HEK293 (cell line): ENCODE measurements around the gene PPARGC1A.
A peak's percentile ranks its signal among the peaks of the same experiment; 100 is the strongest.

ENCODE experiments used
- ATF2 ChIP-seq: fragments of 450-650 bp; formaldehyde crosslinking; IDR thresholded peaks from 2 replicates; pipeline ENCODE4 v1.5.1; 2016; ENCODE audit warnings: missing biosample characterization, missing genetic modification characterization, low read depth
- BCL6B ChIP-seq: fragments of 450-650 bp; formaldehyde crosslinking; IDR thresholded peaks from 2 replicates; pipeline ENCODE4 v1.5.1; 2017; ENCODE audit warnings: missing biosample characterization, missing genetic modification characterization
- HOXC10 ChIP-seq: sonication (generic); formaldehyde crosslinking; IDR thresholded peaks from 2 replicates; pipeline ENCODE4 v1.8.1; 2023; ENCODE audit warnings: mild to moderate bottlenecking, missing genetic modification reagents
- KLF10 ChIP-seq: fragments of 450-650 bp; IDR thresholded peaks from 2 replicates; pipeline ENCODE4 v1.5.1; 2018; ENCODE audit warnings: missing biosample characterization, mild to moderate bottlenecking, missing genetic modification characterization
- KLF16 ChIP-seq: fragments of 450-650 bp; formaldehyde crosslinking; IDR thresholded peaks from 2 replicates; pipeline ENCODE4 v1.5.1; 2017; ENCODE audit warnings: missing biosample characterization, missing genetic modification characterization
- KLF9 ChIP-seq: fragments of 450-650 bp; formaldehyde crosslinking; IDR thresholded peaks from 2 replicates; pipeline ENCODE4 v1.5.1; 2016; ENCODE audit warnings: missing biosample characterization, missing genetic modification characterization, low read depth
- REPIN1 ChIP-seq: fragments of 450-650 bp; formaldehyde crosslinking; IDR thresholded peaks from 2 replicates; pipeline ENCODE4 v1.5.1; 2017; ENCODE audit warnings: missing biosample characterization, missing genetic modification characterization, low read depth
- SP7 ChIP-seq: fragments of 450-650 bp; formaldehyde crosslinking; IDR thresholded peaks from 2 replicates; pipeline ENCODE4 v1.5.1; 2016; ENCODE audit warnings: missing biosample characterization, missing genetic modification characterization
- YY1 ChIP-seq: fragments of 450-650 bp; formaldehyde crosslinking; IDR thresholded peaks from 2 replicates; pipeline ENCODE4 v1.5.1; 2018; ENCODE audit warnings: missing biosample characterization, missing genetic modification characterization
- ZBTB11 ChIP-seq: fragments of 450-650 bp; formaldehyde crosslinking; conservative IDR thresholded peaks from 2 replicates; pipeline ENCODE4 v1.5.1; 2016; ENCODE audit warnings: low read depth, missing biosample characterization, missing genetic modification characterization
- ZBTB21 ChIP-seq: fragments of 450-650 bp; formaldehyde crosslinking; IDR thresholded peaks from 2 replicates; pipeline ENCODE4 v1.5.1; 2017; ENCODE audit warnings: missing biosample characterization, missing genetic modification characterization
- ZFP41 ChIP-seq: fragments of 450-650 bp; formaldehyde crosslinking; IDR thresholded peaks from 2 replicates; pipeline ENCODE4 v1.5.1; 2016; ENCODE audit warnings: missing biosample characterization, missing genetic modification characterization, borderline replicate concordance
- ZNF10 ChIP-seq: fragments of 450-650 bp; formaldehyde crosslinking; IDR thresholded peaks from 2 replicates; pipeline ENCODE4 v1.5.1; 2017; ENCODE audit warnings: missing biosample characterization, missing genetic modification characterization
- ZNF211 ChIP-seq: fragments of 450-650 bp; formaldehyde crosslinking; IDR thresholded peaks from 2 replicates; pipeline ENCODE4 v1.5.1; 2016; ENCODE audit warnings: low read depth, missing biosample characterization, missing genetic modification characterization
- ZNF248 ChIP-seq: fragments of 450-650 bp; formaldehyde crosslinking; IDR thresholded peaks from 2 replicates; pipeline ENCODE4 v1.5.1; 2017; ENCODE audit warnings: missing biosample characterization, missing genetic modification characterization
- ZNF280C ChIP-seq: fragments of 450-650 bp; formaldehyde crosslinking; IDR thresholded peaks from 2 replicates; pipeline ENCODE4 v1.5.1; 2016; ENCODE audit warnings: missing biosample characterization, missing genetic modification characterization
- ZNF324 ChIP-seq: fragments of 450-650 bp; formaldehyde crosslinking; IDR thresholded peaks from 2 replicates; pipeline ENCODE4 v1.5.1; 2016; ENCODE audit warnings: missing biosample characterization, missing genetic modification characterization
- ZNF354C ChIP-seq: fragments of 450-650 bp; formaldehyde crosslinking; IDR thresholded peaks from 2 replicates; pipeline ENCODE4 v1.5.1; 2016; ENCODE audit warnings: missing biosample characterization, missing genetic modification characterization, low read depth, borderline replicate concordance
- ZNF549 ChIP-seq: fragments of 450-650 bp; IDR thresholded peaks from 2 replicates; pipeline ENCODE4 v1.5.1; 2018; ENCODE audit warnings: missing biosample characterization, missing genetic modification characterization, mild to moderate bottlenecking, inconsistent platforms, moderate library complexity
- ZNF560 ChIP-seq: fragments of 450-650 bp; formaldehyde crosslinking; IDR thresholded peaks from 2 replicates; pipeline ENCODE4 v1.5.1; 2017; ENCODE audit warnings: missing biosample characterization, missing genetic modification characterization, borderline replicate concordance
- ZNF624 ChIP-seq: fragments of 450-650 bp; formaldehyde crosslinking; IDR thresholded peaks from 2 replicates; pipeline ENCODE4 v1.5.1; 2017; ENCODE audit warnings: missing biosample characterization, missing genetic modification characterization
- ZNF785 ChIP-seq: fragments of 450-650 bp; formaldehyde crosslinking; IDR thresholded peaks from 2 replicates; pipeline ENCODE4 v1.5.1; 2016; ENCODE audit warnings: missing biosample characterization, missing genetic modification characterization
- ZSCAN30 ChIP-seq: fragments of 450-650 bp; IDR thresholded peaks from 2 replicates; pipeline ENCODE4 v1.5.1; 2018; ENCODE audit warnings: missing biosample characterization, mild to moderate bottlenecking, missing genetic modification characterization, moderate library complexity
- TF ChIP-seq, protein P1 (sequence below): fragments of 450-650 bp; formaldehyde crosslinking; IDR thresholded peaks from 2 replicates; pipeline ENCODE4 v1.5.1; 2016; ENCODE audit warnings: missing biosample characterization, missing genetic modification characterization
- TF ChIP-seq, protein P2 (sequence below): fragments of 450-650 bp; formaldehyde crosslinking; IDR thresholded peaks from 2 replicates; pipeline ENCODE4 v1.5.1; 2016; ENCODE audit warnings: missing biosample characterization, missing genetic modification characterization
- TF ChIP-seq, protein P3 (sequence below): fragments of 450-650 bp; formaldehyde crosslinking; IDR thresholded peaks from 2 replicates; pipeline ENCODE4 v1.5.1; 2016; ENCODE audit warnings: missing biosample characterization, missing genetic modification characterization, borderline replicate concordance

Gene PPARGC1A

DNA sequence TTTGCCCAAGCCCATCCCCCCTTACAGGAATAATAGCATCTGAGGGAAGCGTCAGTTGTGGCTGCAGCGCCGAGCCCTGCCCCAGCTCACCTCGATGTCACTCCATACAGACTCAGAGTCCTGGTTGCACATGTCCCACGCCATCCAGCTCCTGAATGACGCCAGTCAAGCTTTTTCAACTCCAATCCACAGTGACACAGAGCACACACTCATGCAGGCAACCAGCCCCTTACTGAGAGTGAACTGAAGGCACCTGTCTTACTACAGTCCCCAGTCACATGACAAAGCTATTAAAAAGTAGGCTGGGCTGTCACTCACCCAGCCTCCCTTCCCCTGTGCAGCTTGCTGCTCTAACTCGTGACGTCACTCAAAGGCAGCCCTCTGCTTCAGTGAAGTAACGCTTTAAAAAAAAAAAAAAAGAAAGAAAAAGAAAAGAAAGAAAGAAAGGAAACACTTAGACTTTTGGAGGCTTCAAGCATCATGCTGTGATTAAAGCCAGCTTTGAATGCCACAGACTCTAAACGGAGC, at the start of gene PPARGC1A (continued):
- TF ChIP-seq ZBTB11 (tag by site-specific recombination) (no peak), ZNF560 (no peak), ZNF280C (tag by site-specific recombination) (no peak), SP7 (tag by site-specific recombination) (peak; percentile 60), KLF9 (tag by site-specific recombination) (peak; percentile 74), ZNF549 (tag by site-specific recombination) (no peak), ZFP41 (tag by site-specific recombination) (no peak), KLF16 (tag by site-specific recombination) (peak; percentile 75; the same call in 1 of the 2 replicates), ZNF10 (tag by site-specific recombination) (no peak), ZNF785 (tag by site-specific recombination) (no peak), KLF10 (no peak), ATF2 (tag by site-specific recombination) (peak; percentile 98), ZNF324 (tag by site-specific recombination) (peak; percentile 43; the same call in 1 of the 2 replicates), ZSCAN30 (tag by site-specific recombination) (peak; percentile 60; the same call in 1 of the 2 replicates), ZNF248 (no peak), ZNF211 (no peak), YY1 (no peak), BCL6B (tag by site-specific recombination) (no peak), REPIN1 (no peak), ZNF354C (tag by site-specific recombination) (no peak), ZNF624 (no peak), ZBTB21 (tag by site-specific recombination) (peak; percentile 95), HOXC10 (CRISPR knock-in tag) (no peak)
- TF ChIP-seq, protein P1, sequence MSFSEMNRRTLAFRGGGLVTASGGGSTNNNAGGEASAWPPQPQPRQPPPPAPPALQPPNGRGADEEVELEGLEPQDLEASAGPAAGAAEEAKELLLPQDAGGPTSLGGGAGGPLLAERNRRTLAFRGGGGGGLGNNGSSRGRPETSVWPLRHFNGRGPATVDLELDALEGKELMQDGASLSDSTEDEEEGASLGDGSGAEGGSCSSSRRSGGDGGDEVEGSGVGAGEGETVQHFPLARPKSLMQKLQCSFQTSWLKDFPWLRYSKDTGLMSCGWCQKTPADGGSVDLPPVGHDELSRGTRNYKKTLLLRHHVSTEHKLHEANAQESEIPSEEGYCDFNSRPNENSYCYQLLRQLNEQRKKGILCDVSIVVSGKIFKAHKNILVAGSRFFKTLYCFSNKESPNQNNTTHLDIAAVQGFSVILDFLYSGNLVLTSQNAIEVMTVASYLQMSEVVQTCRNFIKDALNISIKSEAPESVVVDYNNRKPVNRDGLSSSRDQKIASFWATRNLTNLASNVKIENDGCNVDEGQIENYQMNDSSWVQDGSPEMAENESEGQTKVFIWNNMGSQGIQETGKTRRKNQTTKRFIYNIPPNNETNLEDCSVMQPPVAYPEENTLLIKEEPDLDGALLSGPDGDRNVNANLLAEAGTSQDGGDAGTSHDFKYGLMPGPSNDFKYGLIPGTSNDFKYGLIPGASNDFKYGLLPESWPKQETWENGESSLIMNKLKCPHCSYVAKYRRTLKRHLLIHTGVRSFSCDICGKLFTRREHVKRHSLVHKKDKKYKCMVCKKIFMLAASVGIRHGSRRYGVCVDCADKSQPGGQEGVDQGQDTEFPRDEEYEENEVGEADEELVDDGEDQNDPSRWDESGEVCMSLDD (tag by site-specific recombination), result no peak
- TF ChIP-seq, protein P2, sequence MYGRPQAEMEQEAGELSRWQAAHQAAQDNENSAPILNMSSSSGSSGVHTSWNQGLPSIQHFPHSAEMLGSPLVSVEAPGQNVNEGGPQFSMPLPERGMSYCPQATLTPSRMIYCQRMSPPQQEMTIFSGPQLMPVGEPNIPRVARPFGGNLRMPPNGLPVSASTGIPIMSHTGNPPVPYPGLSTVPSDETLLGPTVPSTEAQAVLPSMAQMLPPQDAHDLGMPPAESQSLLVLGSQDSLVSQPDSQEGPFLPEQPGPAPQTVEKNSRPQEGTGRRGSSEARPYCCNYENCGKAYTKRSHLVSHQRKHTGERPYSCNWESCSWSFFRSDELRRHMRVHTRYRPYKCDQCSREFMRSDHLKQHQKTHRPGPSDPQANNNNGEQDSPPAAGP, result peak; percentile 41; the same call in 1 of the 2 replicates
- TF ChIP-seq, protein P3, sequence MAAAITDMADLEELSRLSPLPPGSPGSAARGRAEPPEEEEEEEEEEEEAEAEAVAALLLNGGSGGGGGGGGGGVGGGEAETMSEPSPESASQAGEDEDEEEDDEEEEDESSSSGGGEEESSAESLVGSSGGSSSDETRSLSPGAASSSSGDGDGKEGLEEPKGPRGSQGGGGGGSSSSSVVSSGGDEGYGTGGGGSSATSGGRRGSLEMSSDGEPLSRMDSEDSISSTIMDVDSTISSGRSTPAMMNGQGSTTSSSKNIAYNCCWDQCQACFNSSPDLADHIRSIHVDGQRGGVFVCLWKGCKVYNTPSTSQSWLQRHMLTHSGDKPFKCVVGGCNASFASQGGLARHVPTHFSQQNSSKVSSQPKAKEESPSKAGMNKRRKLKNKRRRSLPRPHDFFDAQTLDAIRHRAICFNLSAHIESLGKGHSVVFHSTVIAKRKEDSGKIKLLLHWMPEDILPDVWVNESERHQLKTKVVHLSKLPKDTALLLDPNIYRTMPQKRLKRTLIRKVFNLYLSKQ (tag by site-specific recombination), result no peak
